KMS-11 (cell line): ENCODE results near the gene SAP30.

Experiments used
- H2AFZ ChIP-seq: fragments of 200-600 bp; sonication (generic); 2 replicates; pipeline ENCODE4 v1.6.1; 2016; ENCODE audit warnings: antibody characterized with exemption, mixed run types, low read depth
- H3K27ac ChIP-seq: fragments of 200-600 bp; sonication (generic); 2 replicates; pipeline ENCODE4 v1.6.1; 2016; ENCODE audit warnings: mild to moderate bottlenecking, mixed run types
- H3K27me3 ChIP-seq: fragments of 200-600 bp; sonication (generic); 2 replicates; pipeline ENCODE4 v1.6.1; 2017; ENCODE audit warnings: mild to moderate bottlenecking, low read depth, mixed run types, moderate library complexity; ENCODE audit not compliant: insufficient read depth
- H3K36me3 ChIP-seq: fragments of 200-600 bp; sonication (generic); 2 replicates; pipeline ENCODE4 v1.6.1; 2017; ENCODE audit warnings: mild to moderate bottlenecking, mixed run types; ENCODE audit not compliant: insufficient read depth
- H3K4me1 ChIP-seq: fragments of 200-600 bp; sonication (generic); 2 replicates; pipeline ENCODE4 v1.6.1; 2016; ENCODE audit warnings: mild to moderate bottlenecking, low read depth, mixed run types; ENCODE audit not compliant: poor library complexity, severe bottlenecking
- H3K4me2 ChIP-seq: fragments of 200-600 bp; sonication (generic); 2 replicates; pipeline ENCODE4 v1.7.0; 2016; ENCODE audit warnings: mild to moderate bottlenecking, mixed run types
- H3K4me3 ChIP-seq: fragments of 200-600 bp; sonication (generic); IDR thresholded peaks from 2 replicates; pipeline ENCODE4 v1.6.1; 2017; ENCODE audit warnings: low read depth, low read length, mixed read lengths; ENCODE audit not compliant: insufficient read depth
- H3K79me2 ChIP-seq: fragments of 200-600 bp; sonication (generic); 2 replicates; pipeline ENCODE4 v1.6.1; 2016; ENCODE audit warnings: low read depth, mixed run types; ENCODE audit not compliant: insufficient read depth
- H3K9ac ChIP-seq: fragments of 200-600 bp; sonication (generic); 2 replicates; pipeline ENCODE4 v1.6.1; 2016; ENCODE audit warnings: mild to moderate bottlenecking, mixed run types
- H4K20me1 ChIP-seq: fragments of 200-600 bp; sonication (generic); 2 replicates; pipeline ENCODE4 v1.6.1; 2016; ENCODE audit warnings: mild to moderate bottlenecking, mixed run types; ENCODE audit not compliant: insufficient read depth
- CTCF ChIP-seq: fragments of 200-600 bp; sonication (generic); conservative IDR thresholded peaks from 2 replicates; pipeline ENCODE4 v1.6.1; 2017; ENCODE audit warnings: low read depth, mild to moderate bottlenecking, antibody characterized with exemption, low read length, moderate library complexity, mixed read lengths

Gene SAP30

GRCh38 chr4:173420324-173420752 lies 49.6 kb downstream of the SAP30 start:
- Histone ChIP-seq H4K20me1 (no peaks in the 10 kb centered on the region), H3K4me3 (no peak overlapping the region), H3K4me2 (no peak overlapping the region), H3K27me3 (no peaks in the 10 kb centered on the region), H3K4me1 (no peaks in the 10 kb centered on the region), H2AFZ (no peak overlapping the region), H3K36me3 (no peaks in the 10 kb centered on the region), H3K9ac (no peak overlapping the region), H3K79me2 (no peaks in the 10 kb centered on the region), H3K27ac (no peak overlapping the region)
- TF ChIP-seq CTCF = peak; percentile 76

GRCh38 chr4:173420801-173421200 lies 50.0 kb downstream of the SAP30 start:
- no peaks in the 10 kb centered on the region for H3K4me1 ChIP-seq
- no peak overlapping the region for H3K4me2 ChIP-seq
- H3K79me2 ChIP-seq = no peaks in the 10 kb centered on the region
- H3K4me3 ChIP-seq = no peak overlapping the region
- H2AFZ ChIP-seq = no peak overlapping the region
- H4K20me1 ChIP-seq = no peaks in the 10 kb centered on the region
- no peak overlapping the region for H3K27ac ChIP-seq
- no peaks in the 10 kb centered on the region for H3K27me3 ChIP-seq
- no peaks in the 10 kb centered on the region for H3K36me3 ChIP-seq
- no peak for TF ChIP-seq CTCF
- no peak overlapping the region for H3K9ac ChIP-seq

GRCh38 chr4:173424899-173425805 lies 54.4 kb downstream of the SAP30 start:
- Histone ChIP-seq H3K4me1 (no peaks in the 10 kb centered on the region), H2AFZ (no peak overlapping the region), H3K4me3 (no peak overlapping the region), H3K27ac (no peak overlapping the region), H3K9ac (no peak overlapping the region), H3K79me2 (no peaks in the 10 kb centered on the region), H3K27me3 (no peaks in the 10 kb centered on the region), H3K36me3 (no peaks in the 10 kb centered on the region), H3K4me2 (no peak overlapping the region), H4K20me1 (no peaks in the 10 kb centered on the region)
- TF ChIP-seq CTCF = no peak

GRCh38 chr4:173426064-173426463 lies 55.3 kb downstream of the SAP30 start:
- Histone ChIP-seq H3K79me2 (no peaks in the 10 kb centered on the region), H3K4me1 (no peaks in the 10 kb centered on the region), H3K4me2 (no peak overlapping the region), H4K20me1 (no peaks in the 10 kb centered on the region), H3K27me3 (no peaks in the 10 kb centered on the region), H2AFZ (no peak overlapping the region), H3K9ac (no peak overlapping the region), H3K27ac (no peak overlapping the region), H3K4me3 (no peak overlapping the region), H3K36me3 (no peaks in the 10 kb centered on the region)
- TF ChIP-seq CTCF = no peak
